K562 (cell line): ENCODE data around the gene ERBB4. TPM values are rescaled to one million over a fixed set of nuclear protein-coding genes. Genes with fewer than 3 reads are reported as not detected.

ENCODE experiments used
- ATAC-seq: fragments of 200-7000 bp; cut with Tn5 transposase; 3 replicates; pipeline ENCODE4 v1.9.1; 2020; ENCODE audit warnings: moderate library complexity
- BruUV-seq: library from RNA; stranded (reverse); fragments of 400-500 nt; replicated peaks from 2 replicates; lab custom pipeline; 2021; lab: Mats Ljungman, UMichigan
- CTCF ChIA-PET: fragments of 300-600 bp; formaldehyde crosslinking; extraction: SDS; loops from one replicate; lab custom pipeline; 2021; ENCODE audit warnings: low intra/inter-chr PET ratio; lab: Yijun Ruan, JAX
- POLR2A ChIA-PET: fragments of 300-600, 350-650 bp; sonication (Branson Sonifier 250); formaldehyde crosslinking; extraction: SDS; loops from one replicate; lab custom pipeline; 2021; ENCODE audit warnings: antibody characterized with exemption, inconsistent platforms; lab: Yijun Ruan, JAX
- DNase-seq, 4 experiments: peaks; one replicate each; pipeline versions ENCODE4 v3.0.0 to v3.0.0-alpha.2; 2011 to 2018; ENCODE audit warnings: low spot score in 3 of 4, mixed read lengths in 3 of 4; ENCODE audit errors: extremely low read depth in 1 of 4
- FAIRE-seq: peaks from 2 replicates; lab custom pipeline; 2011; peaks lifted over from hg19 to GRCh38; lab: Jason Lieb, UNC
- H2AFZ ChIP-seq: 2 replicates; pipeline ENCODE4 v1.6.0; 2011; ENCODE audit warnings: low read depth, low read length, control low read depth, inconsistent platforms
- H3K27ac ChIP-seq: fragments of 200-600 bp; 3 replicates; pipeline ENCODE4 v1.8.0; 2011; ENCODE audit warnings: low read depth, mild to moderate bottlenecking, control low read depth, inconsistent platforms, low read length, moderate library complexity, mixed read lengths; ENCODE audit errors: extremely low read depth
- H3K27me3 ChIP-seq, 2 experiments: fragments of 300-600 bp in 1 of 2; 2 replicates in 1 of 2; 3 replicates in 1 of 2; pipeline versions ENCODE4 v1.6.0 to v1.8.0; 2011; ENCODE audit warnings: inconsistent platforms in 2 of 2, low read length in 2 of 2, mild to moderate bottlenecking in 1 of 2, mixed read lengths in 1 of 2, moderate library complexity in 1 of 2; ENCODE audit not compliant: control insufficient read depth in 2 of 2, insufficient read depth in 2 of 2
- H3K36me3 ChIP-seq: fragments of 300-600 bp; 3 replicates; pipeline ENCODE4 v1.8.0; 2011; ENCODE audit warnings: mild to moderate bottlenecking, low read length, inconsistent platforms; ENCODE audit not compliant: control insufficient read depth, insufficient read depth
- H3K4me1 ChIP-seq, 2 experiments: fragments of 200-600 bp in 1 of 2; replicated peaks in 1 of 2; 2 replicates in 1 of 2; 3 replicates in 1 of 2; pipeline versions ENCODE4 v1.5.1 to v1.8.0; 2011; ENCODE audit warnings: inconsistent platforms in 2 of 2, low read length in 2 of 2, mild to moderate bottlenecking in 1 of 2, mixed read lengths in 1 of 2, moderate library complexity in 1 of 2; ENCODE audit not compliant: control insufficient read depth in 2 of 2, insufficient read depth in 2 of 2
- H3K4me2 ChIP-seq: 2 replicates; pipeline ENCODE4 v1.6.1; 2011; ENCODE audit warnings: low read length, control low read depth, inconsistent platforms, mixed read lengths; ENCODE audit not compliant: insufficient read depth
- H3K4me3 ChIP-seq: fragments of 200-600 bp; sonication (generic), shearing (Covaris generic); 2 replicates; pipeline ENCODE4 v1.5.1; 2016; ENCODE audit warnings: control low read depth, inconsistent platforms
- H3K79me2 ChIP-seq: fragments of 200-600 bp; 3 replicates; pipeline ENCODE4 v1.8.0; 2011; ENCODE audit warnings: low read length, inconsistent platforms; ENCODE audit not compliant: control insufficient read depth, insufficient read depth
- H3K9ac ChIP-seq, 2 experiments: 2 replicates each; pipeline versions ENCODE4 v1.6.0 to v1.6.1; 2011; ENCODE audit warnings: low read depth in 2 of 2, low read length in 2 of 2, control low read depth in 1 of 2, inconsistent platforms in 1 of 2, mild to moderate bottlenecking in 1 of 2, mixed read lengths in 1 of 2; ENCODE audit not compliant: insufficient read depth in 1 of 2
- H3K9me1 ChIP-seq: one replicate; pipeline ENCODE4 v1.6.0; 2011; ENCODE audit warnings: inconsistent platforms, mild to moderate bottlenecking, low read length, moderate library complexity; ENCODE audit not compliant: control insufficient read depth, insufficient read depth
- H3K9me3 ChIP-seq: replicated peaks from 2 replicates; pipeline ENCODE4 v1.5.1; 2011; ENCODE audit warnings: low read depth, low read length, inconsistent platforms; ENCODE audit not compliant: control insufficient read depth, insufficient read depth
- H4K20me1 ChIP-seq: replicated peaks from 2 replicates; pipeline ENCODE4 v1.6.1; 2011; ENCODE audit warnings: low read length, inconsistent platforms, mixed read lengths; ENCODE audit not compliant: control insufficient read depth, insufficient read depth
- CBX2 ChIP-seq: fragments of 200-600 bp; sonication (generic); IDR thresholded peaks from one replicate; pipeline ENCODE4 v1.6.1; 2012; ENCODE audit warnings: mild to moderate bottlenecking, low read length, inconsistent platforms; ENCODE audit not compliant: insufficient read depth, poor library complexity, severe bottlenecking
- CREB1 ChIP-seq, 2 experiments: sonication (generic) in 1 of 2; formaldehyde crosslinking in 1 of 2; IDR thresholded peaks; 2 replicates each; pipeline versions ENCODE4 v1.6.1 to v1.8.0; 2012 to 2022; ENCODE audit warnings: inconsistent platforms in 1 of 2, mild to moderate bottlenecking in 1 of 2, missing genetic modification reagents in 1 of 2, moderate library complexity in 1 of 2
- KAT8 ChIP-seq: fragments of 450-650 bp; IDR thresholded peaks from 2 replicates; pipeline ENCODE4 v1.6.1; 2016; ENCODE audit warnings: low read depth, mild to moderate bottlenecking
- NEUROD1 ChIP-seq: fragments of 150-350 bp; IDR thresholded peaks from 2 replicates; pipeline ENCODE4 v1.6.1; 2014; ENCODE audit warnings: borderline replicate concordance, low read length, low read depth; ENCODE audit not compliant: partially characterized antibody
- PYGO2 ChIP-seq: fragments of 450-650 bp; IDR thresholded peaks from 2 replicates; pipeline ENCODE4 v1.6.1; 2016; ENCODE audit warnings: mild to moderate bottlenecking, missing genetic modification characterization, moderate library complexity, missing compliant biosample characterization
- RBM14 ChIP-seq: fragments of 200-400 bp; formaldehyde crosslinking; IDR thresholded peaks from 2 replicates; pipeline ENCODE4 v1.6.1; 2018; ENCODE audit warnings: low read depth, mild to moderate bottlenecking, low read length, moderate library complexity, borderline replicate concordance; ENCODE audit not compliant: insufficient read depth
- RBM15 ChIP-seq: fragments of 200-400 bp; formaldehyde crosslinking; IDR thresholded peaks from 2 replicates; pipeline ENCODE4 v1.6.1; 2018; ENCODE audit warnings: mild to moderate bottlenecking, low read length, moderate library complexity; ENCODE audit not compliant: insufficient read depth
- RBM39 ChIP-seq: fragments of 200-400 bp; formaldehyde crosslinking; optimal IDR thresholded peaks from 2 replicates; pipeline ENCODE3; 2018; ENCODE audit warnings: low read depth, low read length
- TAF9B ChIP-seq: fragments of 450-650 bp; IDR thresholded peaks from 2 replicates; pipeline ENCODE4 v1.6.1; 2018; ENCODE audit warnings: mild to moderate bottlenecking; ENCODE audit not compliant: partially characterized antibody
- TBP ChIP-seq: optimal IDR thresholded peaks from 2 replicates; pipeline ENCODE3; 2011; ENCODE audit warnings: low read depth, low read length, improper control_type of control experiment
- TCF7 ChIP-seq: sonication (generic); IDR thresholded peaks from 2 replicates; pipeline ENCODE4 v1.6.1; 2016; ENCODE audit warnings: antibody characterized with exemption, borderline replicate concordance
- ZNF830 ChIP-seq: fragments of 250-450 bp; sonication (Bioruptor Pico); IDR thresholded peaks from 2 replicates; pipeline ENCODE4 v1.5.0; 2021; ENCODE audit warnings: mild to moderate bottlenecking
- WGBS: fragments of 100-300 bp; shearing (Covaris generic); methylation state at CpG from one replicate; pipeline ENCODE4 v1.1.6; 2016; ENCODE audit warnings: low coverage, mixed read lengths; ENCODE audit not compliant: insufficient coverage; ENCODE audit errors: missing lambda C conversion rate; 5-methylcytosine and 5-hydroxymethylcytosine counted together
- in situ Hi-C: fragments of 300-500 bp; cut with MboI; formaldehyde crosslinking; loops from 4 replicates; pipeline ENCODE4 v1.15.0; 2018; ENCODE audit warnings: inconsistent platforms, mixed read lengths
- intact Hi-C: fragments of 100-400 bp; cut with micrococcal nuclease; formaldehyde crosslinking; loops from 2 replicates; pipeline ENCODE4 v1.14.2; 2022
- polyA plus RNA-seq, 8 experiments: library from polyadenylated mRNA; depleted of rRNA in 4 of 8; stranded (reverse) in 5 of 8; unstranded in 3 of 8; fragments of >200 nt; fragmentation: Nextera tagmentation in 2 of 8; fragmentation: Illumina TruSeq in 1 of 8; extraction: Ambion mirVana in 2 of 8; extraction: Trizol in 1 of 8; gene quantifications; 2 replicates each; pipeline versions ENCODE4 v1.2.1 to v1.2.3, GENCODE V29; 2011 to 2014; ENCODE audit warnings: inconsistent platforms in 1 of 8, missing spikeins in 1 of 8
- total RNA-seq, 7 experiments: library from RNA; depleted of rRNA in 6 of 7; stranded (reverse); fragments of >200 nt in 6 of 7; fragmentation: Illumina TruSeq in 2 of 7; extraction: Trizol in 2 of 7; gene quantifications; 2 replicates each; pipeline versions ENCODE4 v1.2.1 to v1.2.3, GENCODE V29; 2011 to 2021; ENCODE audit warnings: low replicate concordance in 1 of 7
- TF ChIP-seq, protein P1 (sequence below), 2 experiments: IDR thresholded peaks in 1 of 2; conservative IDR thresholded peaks in 1 of 2; 2 replicates each; pipeline ENCODE4 v1.6.1; 2016; ENCODE audit warnings: low read depth in 2 of 2, mild to moderate bottlenecking in 1 of 2, missing compliant biosample characterization in 1 of 2, missing genetic modification characterization in 1 of 2, moderate library complexity in 1 of 2
- TF ChIP-seq, protein P2 (sequence below): sonication (generic); formaldehyde crosslinking; IDR thresholded peaks from 2 replicates; pipeline ENCODE4 v1.8.1; 2023; ENCODE audit warnings: mild to moderate bottlenecking, missing genetic modification reagents
- TF ChIP-seq, protein P3 (sequence below): fragments of 250-450 bp; sonication (Bioruptor Pico); IDR thresholded peaks from 2 replicates; pipeline ENCODE4 v1.8.0; 2021; ENCODE audit warnings: mild to moderate bottlenecking, moderate library complexity

ERBB4 gene
- total and polyA plus RNA-seq, 9 of the 15 experiments (the other 6 are each of a cell fraction or from before 2014, with no cell fraction given) = not detected

DNA sequence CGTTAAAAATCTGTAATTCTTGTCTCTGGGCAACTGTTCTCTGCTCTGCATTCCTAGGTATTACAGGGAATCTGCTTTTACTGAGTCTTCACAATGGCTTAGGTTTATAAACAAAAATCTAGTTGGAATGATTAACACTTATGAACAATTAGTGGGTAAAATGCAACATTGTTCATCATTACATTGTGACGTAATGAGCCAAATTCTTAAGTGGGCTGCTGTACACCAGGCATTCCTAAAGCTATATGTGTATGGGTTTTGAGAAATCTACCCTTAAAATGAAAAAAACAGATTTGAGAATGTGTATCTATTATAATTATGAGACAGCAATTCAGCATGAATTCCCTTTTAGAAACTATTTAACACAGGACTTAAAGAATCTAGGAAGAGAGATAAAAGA, 41.5 kb upstream of the ERBB4 start:
- Histone ChIP-seq H3K4me2 (no peak overlapping the region), H3K9me1 (no peaks in the 10 kb centered on the region), H2AFZ (no peak overlapping the region), H3K9me3 (no peaks in the 10 kb centered on the region; the same call in 1 of the 2 replicates), H3K79me2 (no peaks in the 10 kb centered on the region), H3K36me3 (no peaks in the 10 kb centered on the region), H3K27ac (no peak overlapping the region), H3K9ac (no peak overlapping the region), H4K20me1 (no peaks in the 10 kb centered on the region), H3K4me3 (no peak overlapping the region), H3K4me1 (no peaks in the 10 kb centered on the region)
- ATAC-seq = no peak
- POLR2A ChIA-PET = no interaction called here
- BruUV-seq = no TSS peak
- intact Hi-C loops (no loop called here), in situ Hi-C loops (no loop called here)
- FAIRE-seq = no peak
- 0% methylated on average over 2 of the region's 2 CpGs for WGBS
- no peak for DNase-seq
- TF ChIP-seq, protein P1, sequence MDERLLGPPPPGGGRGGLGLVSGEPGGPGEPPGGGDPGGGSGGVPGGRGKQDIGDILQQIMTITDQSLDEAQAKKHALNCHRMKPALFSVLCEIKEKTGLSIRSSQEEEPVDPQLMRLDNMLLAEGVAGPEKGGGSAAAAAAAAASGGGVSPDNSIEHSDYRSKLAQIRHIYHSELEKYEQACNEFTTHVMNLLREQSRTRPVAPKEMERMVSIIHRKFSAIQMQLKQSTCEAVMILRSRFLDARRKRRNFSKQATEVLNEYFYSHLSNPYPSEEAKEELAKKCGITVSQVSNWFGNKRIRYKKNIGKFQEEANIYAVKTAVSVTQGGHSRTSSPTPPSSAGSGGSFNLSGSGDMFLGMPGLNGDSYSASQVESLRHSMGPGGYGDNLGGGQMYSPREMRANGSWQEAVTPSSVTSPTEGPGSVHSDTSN (CRISPR knock-in tag; IDR thresholded peaks at IDR 0.05; ENCODE audit: low read depth) = no peak
- TF ChIP-seq, protein P1 (tag; conservative IDR thresholded peaks at IDR 0.05; ENCODE audit: low read depth) = no peak
- TF ChIP-seq RBM14 (no peak), RBM39 (no peak), KAT8 (no peak), CBX2 (no peak), ZNF830 (CRISPR knock-in tag) (no peak), NEUROD1 (no peak), TAF9B (no peak), PYGO2 (tag) (no peak), TBP (no peak), RBM15 (no peak), TCF7 (no peak), CREB1 (IDR thresholded peaks at IDR 0.05) (no peak), CREB1 (CRISPR knock-in tag; IDR thresholded peaks at IDR 0.05) (no peak)
- TF ChIP-seq, protein P2, sequence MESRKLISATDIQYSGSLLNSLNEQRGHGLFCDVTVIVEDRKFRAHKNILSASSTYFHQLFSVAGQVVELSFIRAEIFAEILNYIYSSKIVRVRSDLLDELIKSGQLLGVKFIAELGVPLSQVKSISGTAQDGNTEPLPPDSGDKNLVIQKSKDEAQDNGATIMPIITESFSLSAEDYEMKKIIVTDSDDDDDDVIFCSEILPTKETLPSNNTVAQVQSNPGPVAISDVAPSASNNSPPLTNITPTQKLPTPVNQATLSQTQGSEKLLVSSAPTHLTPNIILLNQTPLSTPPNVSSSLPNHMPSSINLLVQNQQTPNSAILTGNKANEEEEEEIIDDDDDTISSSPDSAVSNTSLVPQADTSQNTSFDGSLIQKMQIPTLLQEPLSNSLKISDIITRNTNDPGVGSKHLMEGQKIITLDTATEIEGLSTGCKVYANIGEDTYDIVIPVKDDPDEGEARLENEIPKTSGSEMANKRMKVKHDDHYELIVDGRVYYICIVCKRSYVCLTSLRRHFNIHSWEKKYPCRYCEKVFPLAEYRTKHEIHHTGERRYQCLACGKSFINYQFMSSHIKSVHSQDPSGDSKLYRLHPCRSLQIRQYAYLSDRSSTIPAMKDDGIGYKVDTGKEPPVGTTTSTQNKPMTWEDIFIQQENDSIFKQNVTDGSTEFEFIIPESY (CRISPR knock-in tag) = no peak
- TF ChIP-seq, protein P3, sequence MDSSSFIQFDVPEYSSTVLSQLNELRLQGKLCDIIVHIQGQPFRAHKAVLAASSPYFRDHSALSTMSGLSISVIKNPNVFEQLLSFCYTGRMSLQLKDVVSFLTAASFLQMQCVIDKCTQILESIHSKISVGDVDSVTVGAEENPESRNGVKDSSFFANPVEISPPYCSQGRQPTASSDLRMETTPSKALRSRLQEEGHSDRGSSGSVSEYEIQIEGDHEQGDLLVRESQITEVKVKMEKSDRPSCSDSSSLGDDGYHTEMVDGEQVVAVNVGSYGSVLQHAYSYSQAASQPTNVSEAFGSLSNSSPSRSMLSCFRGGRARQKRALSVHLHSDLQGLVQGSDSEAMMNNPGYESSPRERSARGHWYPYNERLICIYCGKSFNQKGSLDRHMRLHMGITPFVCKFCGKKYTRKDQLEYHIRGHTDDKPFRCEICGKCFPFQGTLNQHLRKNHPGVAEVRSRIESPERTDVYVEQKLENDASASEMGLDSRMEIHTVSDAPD = no peak
- TF ChIP-seq, all 486 proteins: peak for 0
- CTCF ChIA-PET = no interaction called here
- no peaks in the 10 kb centered on the region for H3K27me3 ChIP-seq
